ENCODE results near the gene PDXP. TPM values are rescaled to one million over a fixed set of nuclear protein-coding genes. Genes with fewer than 3 reads are reported as not detected.

Gene PDXP
- total RNA-seq, 1 experiment from 2014 or later = 36.9 TPM

DNA sequence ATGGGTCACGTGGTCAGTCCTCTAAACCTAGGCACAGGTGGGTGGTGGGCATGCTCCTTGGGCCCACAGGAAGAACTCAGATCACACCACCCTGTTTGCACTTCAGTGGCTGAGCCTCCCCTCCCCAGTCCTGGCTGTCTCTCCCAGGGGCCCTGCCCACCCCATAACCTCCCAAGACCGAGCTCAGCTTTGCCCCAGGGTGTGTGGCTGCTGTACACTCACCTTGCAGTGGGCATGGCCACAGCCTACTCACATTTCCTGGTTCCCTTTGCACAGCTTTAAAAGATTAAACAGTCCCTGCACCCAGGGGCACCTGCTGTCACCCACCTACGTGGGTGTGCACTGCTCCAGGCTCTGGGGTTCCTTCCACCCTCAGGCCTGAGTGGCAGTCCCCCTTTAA, 52.2 kb downstream of the PDXP start:
- no peak overlapping the region for H3K9ac ChIP-seq (ENCODE audit: low read length)
- no peak overlapping the region for H3K27ac ChIP-seq (ENCODE audit: low read length)
- H3F3A ChIP-seq (ENCODE audit: low read length, unreplicated experiment) = no peaks in the 10 kb centered on the region
- DNase-seq (peak; percentile 35), ATAC-seq (peak; percentile 67)
- H3K27me3 ChIP-seq (ENCODE audit: low read length) = no peaks in the 10 kb centered on the region
- intact Hi-C loops (cut with micrococcal nuclease) = no loop called here
- H3K9me2 ChIP-seq (replicated peaks; ENCODE audit: low read length) = no peaks in the 10 kb centered on the region
- peaks cover 8% of the 10 kb centered on the region; the same call in 1 of the 2 replicates for H3K4me1 ChIP-seq (ENCODE audit: insufficient read depth, low read length)
- CTCF ChIA-PET = no interaction called here
- BruUV-seq (replicated peaks) = no TSS peak
- H3K36me3 ChIP-seq (ENCODE audit: low read depth, low read length) = no peaks in the 10 kb centered on the region
- no peak overlapping the region for H2AFZ ChIP-seq (ENCODE audit: low read length)
- TF ChIP-seq EZH2 (IDR thresholded peaks at IDR 0.05; ENCODE audit: low read length, unreplicated experiment) (no peak), EZH2phosphoT487 (IDR thresholded peaks at IDR 0.05; ENCODE audit: borderline replicate concordance, low read length) (no peak)
- TF ChIP-seq, protein P1, sequence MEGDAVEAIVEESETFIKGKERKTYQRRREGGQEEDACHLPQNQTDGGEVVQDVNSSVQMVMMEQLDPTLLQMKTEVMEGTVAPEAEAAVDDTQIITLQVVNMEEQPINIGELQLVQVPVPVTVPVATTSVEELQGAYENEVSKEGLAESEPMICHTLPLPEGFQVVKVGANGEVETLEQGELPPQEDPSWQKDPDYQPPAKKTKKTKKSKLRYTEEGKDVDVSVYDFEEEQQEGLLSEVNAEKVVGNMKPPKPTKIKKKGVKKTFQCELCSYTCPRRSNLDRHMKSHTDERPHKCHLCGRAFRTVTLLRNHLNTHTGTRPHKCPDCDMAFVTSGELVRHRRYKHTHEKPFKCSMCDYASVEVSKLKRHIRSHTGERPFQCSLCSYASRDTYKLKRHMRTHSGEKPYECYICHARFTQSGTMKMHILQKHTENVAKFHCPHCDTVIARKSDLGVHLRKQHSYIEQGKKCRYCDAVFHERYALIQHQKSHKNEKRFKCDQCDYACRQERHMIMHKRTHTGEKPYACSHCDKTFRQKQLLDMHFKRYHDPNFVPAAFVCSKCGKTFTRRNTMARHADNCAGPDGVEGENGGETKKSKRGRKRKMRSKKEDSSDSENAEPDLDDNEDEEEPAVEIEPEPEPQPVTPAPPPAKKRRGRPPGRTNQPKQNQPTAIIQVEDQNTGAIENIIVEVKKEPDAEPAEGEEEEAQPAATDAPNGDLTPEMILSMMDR (conservative IDR thresholded peaks at IDR 0.05; ENCODE audit: low read depth, low read length) = no peak
- no peaks in the 10 kb centered on the region for H3K79me2 ChIP-seq (ENCODE audit: low read length)
- no peaks in the 10 kb centered on the region for H3K9me3 ChIP-seq (ENCODE audit: low read length)
- H3K4me3 ChIP-seq (ENCODE audit: low read length) = no peak overlapping the region
- POLR2A ChIA-PET (ENCODE audit: unreplicated experiment) = no interaction called here
- H3K4me2 ChIP-seq (ENCODE audit: low read length) = no peak overlapping the region
- no peaks in the 10 kb centered on the region for H4K20me1 ChIP-seq (ENCODE audit: low read length)

DNA sequence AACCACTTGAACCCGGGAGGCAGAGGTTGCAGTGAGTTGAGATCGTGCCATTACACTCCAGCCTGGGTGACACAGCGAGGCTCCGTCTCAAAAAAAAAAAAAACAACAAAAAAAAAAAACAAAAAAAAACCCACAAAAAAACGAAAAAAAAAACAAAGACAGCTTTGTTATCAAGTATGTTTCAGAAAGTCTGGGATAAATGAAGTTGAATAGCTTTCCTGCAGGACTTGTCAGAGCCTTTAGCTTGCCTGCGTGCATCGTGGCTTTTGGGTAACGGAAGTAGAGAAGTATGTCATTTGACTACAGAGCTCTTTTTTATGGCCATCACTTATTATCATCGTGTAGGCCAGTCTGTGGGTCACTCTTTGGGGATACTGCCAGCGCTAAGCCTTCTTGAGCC, 53.0 kb downstream of the PDXP start:
- CTCF ChIA-PET = no interaction called here
- Histone ChIP-seq H3K4me2 (ENCODE audit: low read length) (no peak overlapping the region), H3K9me3 (ENCODE audit: low read length) (no peaks in the 10 kb centered on the region), H4K20me1 (ENCODE audit: low read length) (no peaks in the 10 kb centered on the region), H2AFZ (ENCODE audit: low read length) (no peak overlapping the region), H3K27me3 (ENCODE audit: low read length) (no peaks in the 10 kb centered on the region), H3K27ac (ENCODE audit: low read length) (no peak overlapping the region), H3K9ac (ENCODE audit: low read length) (no peak overlapping the region), H3K9me2 (replicated peaks; ENCODE audit: low read length) (no peaks in the 10 kb centered on the region), H3K4me3 (ENCODE audit: low read length) (no peak overlapping the region), H3K4me1 (ENCODE audit: insufficient read depth, low read length) (peaks cover 8% of the 10 kb centered on the region; the same call in 1 of the 2 replicates), H3F3A (ENCODE audit: low read length, unreplicated experiment) (no peaks in the 10 kb centered on the region), H3K36me3 (ENCODE audit: low read depth, low read length) (no peaks in the 10 kb centered on the region), H3K79me2 (ENCODE audit: low read length) (no peaks in the 10 kb centered on the region)
- BruUV-seq (replicated peaks) = no TSS peak
- ATAC-seq (no peak), DNase-seq (no peak)
- POLR2A ChIA-PET (ENCODE audit: unreplicated experiment) = no interaction called here
- TF ChIP-seq, protein P1 (conservative IDR thresholded peaks at IDR 0.05; ENCODE audit: low read depth, low read length) = no peak
- TF ChIP-seq EZH2phosphoT487 (IDR thresholded peaks at IDR 0.05; ENCODE audit: borderline replicate concordance, low read length) (no peak), EZH2 (IDR thresholded peaks at IDR 0.05; ENCODE audit: low read length, unreplicated experiment) (no peak)
- intact Hi-C loops (cut with micrococcal nuclease) = no loop called here

DNA sequence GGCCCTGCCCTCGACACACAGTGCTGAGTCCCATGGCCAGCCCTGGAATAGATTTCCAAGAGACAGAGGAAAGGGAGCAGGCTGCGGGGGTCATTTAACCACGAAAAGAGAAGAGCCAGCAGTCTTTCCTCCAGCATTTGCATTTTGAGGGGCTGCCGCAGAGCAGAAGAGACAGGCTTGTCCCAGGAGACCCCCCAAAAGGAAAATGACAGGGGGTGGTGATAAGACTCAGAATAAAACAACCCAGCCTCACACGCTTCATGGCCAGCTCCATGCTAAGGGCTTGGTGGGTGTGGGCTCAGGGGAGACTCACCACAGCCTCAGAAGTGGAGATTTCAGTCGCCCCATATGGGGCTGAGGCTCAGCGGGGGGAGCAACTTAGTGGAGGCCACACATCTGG, 55.2 kb downstream of the PDXP start:
- no peaks in the 10 kb centered on the region for H3K27me3 ChIP-seq (ENCODE audit: low read length)
- H3K4me1 ChIP-seq (ENCODE audit: insufficient read depth, low read length) = peaks cover 8% of the 10 kb centered on the region; the same call in 1 of the 2 replicates
- H3K9ac ChIP-seq (ENCODE audit: low read length) = no peak overlapping the region
- no peaks in the 10 kb centered on the region for H3K36me3 ChIP-seq (ENCODE audit: low read depth, low read length)
- no peak overlapping the region for H3K4me3 ChIP-seq (ENCODE audit: low read length)
- H3K9me3 ChIP-seq (ENCODE audit: low read length) = no peaks in the 10 kb centered on the region
- POLR2A ChIA-PET (ENCODE audit: unreplicated experiment) = interaction anchor here (0.6 kb wide), 1 partner anchor 105 kb away, joined by 3 read pairs; no protein-coding TSS in a partner anchor
- DNase-seq (no peak), ATAC-seq (no peak)
- H3F3A ChIP-seq (ENCODE audit: low read length, unreplicated experiment) = no peaks in the 10 kb centered on the region
- BruUV-seq (replicated peaks) = no TSS peak
- CTCF ChIA-PET = no interaction called here
- no peak overlapping the region for H3K4me2 ChIP-seq (ENCODE audit: low read length)
- H4K20me1 ChIP-seq (ENCODE audit: low read length) = no peaks in the 10 kb centered on the region
- no peak overlapping the region for H2AFZ ChIP-seq (ENCODE audit: low read length)
- intact Hi-C loops (cut with micrococcal nuclease) = no loop called here
- TF ChIP-seq, protein P1 (conservative IDR thresholded peaks at IDR 0.05; ENCODE audit: low read depth, low read length) = no peak
- TF ChIP-seq EZH2phosphoT487 (IDR thresholded peaks at IDR 0.05; ENCODE audit: borderline replicate concordance, low read length) (no peak), EZH2 (IDR thresholded peaks at IDR 0.05; ENCODE audit: low read length, unreplicated experiment) (no peak)
- no peak overlapping the region for H3K27ac ChIP-seq (ENCODE audit: low read length)
- no peaks in the 10 kb centered on the region for H3K9me2 ChIP-seq (replicated peaks; ENCODE audit: low read length)
- no peaks in the 10 kb centered on the region for H3K79me2 ChIP-seq (ENCODE audit: low read length)

Data from PC-3 (cell line).